HG02943 (cell line): ENCODE measurements around the gene TNIP1.

Experiments
- ATAC-seq: cut with Tn5 transposase; IDR thresholded peaks from one replicate; pipeline ENCODE4 v1.9.1; 2021; ENCODE audit warnings: mild to moderate bottlenecking, low read depth, moderate library complexity; ENCODE audit not compliant: unreplicated experiment

The TNIP1 gene

DNA sequence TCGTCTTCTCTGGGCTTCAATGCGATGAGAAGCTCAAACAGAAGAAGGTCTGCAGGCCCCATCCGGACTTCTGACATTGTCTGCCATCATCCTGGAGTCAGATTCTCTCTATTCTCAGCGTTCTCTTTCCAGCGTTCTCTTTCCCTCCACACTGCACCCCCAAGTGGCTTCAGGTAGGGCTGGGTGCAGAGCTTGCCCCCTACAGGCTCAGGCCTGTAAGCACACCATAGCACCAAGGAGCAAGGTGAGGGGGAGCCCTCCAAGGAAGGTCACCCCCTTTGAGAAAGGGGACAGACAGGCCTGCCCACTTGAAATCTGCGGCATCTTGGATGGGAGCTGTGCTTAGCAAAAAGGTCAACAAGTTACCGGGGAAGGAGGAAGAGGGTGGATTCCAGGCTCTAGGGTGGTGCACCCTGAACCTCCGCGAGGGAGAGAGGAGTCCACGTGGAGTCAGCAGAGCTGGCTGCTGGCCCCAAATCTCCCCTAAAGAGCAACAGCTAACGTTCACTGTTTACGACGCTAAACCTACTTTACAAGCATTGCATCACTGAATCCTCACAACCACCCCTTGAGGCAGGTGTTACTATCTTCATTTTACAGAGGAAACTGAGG, 32.9 kb downstream of the TNIP1 start:
- no peak for ATAC-seq

GRCh38 chr5:151042453-151043093, 38.3 kb downstream of the TNIP1 start:
- no peak for ATAC-seq

GRCh38 chr5:151041577-151042268, 39.1 kb downstream of the TNIP1 start:
- ATAC-seq: no peak

- no peak for ATAC-seq
These were observed 40.6 kb downstream of the TNIP1 start for GRCh38 chr5:151040211-151040747.

DNA sequence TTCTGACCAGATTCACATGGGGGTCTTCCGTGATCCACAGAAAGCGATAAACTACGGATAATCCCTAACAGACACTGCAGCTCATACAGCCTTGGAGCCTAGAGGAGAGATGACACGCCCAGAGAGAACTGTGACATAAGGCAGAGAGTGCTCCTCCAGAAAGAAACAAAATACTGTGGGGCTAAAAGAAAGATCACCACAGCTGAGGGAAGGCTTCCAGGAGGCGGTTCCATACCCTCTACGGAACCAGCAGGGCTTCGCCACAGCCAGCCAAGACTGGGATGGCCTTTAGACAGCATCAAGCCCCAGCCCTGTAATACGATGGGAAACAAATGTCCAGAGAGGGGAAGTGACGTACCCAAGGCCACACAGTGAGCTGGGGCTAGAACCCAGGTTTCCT, 41.2 kb downstream of the TNIP1 start:
- ATAC-seq: no peak

GRCh38 chr5:151038801-151039238, 42.0 kb downstream of the TNIP1 start:
- ATAC-seq: no peak

DNA sequence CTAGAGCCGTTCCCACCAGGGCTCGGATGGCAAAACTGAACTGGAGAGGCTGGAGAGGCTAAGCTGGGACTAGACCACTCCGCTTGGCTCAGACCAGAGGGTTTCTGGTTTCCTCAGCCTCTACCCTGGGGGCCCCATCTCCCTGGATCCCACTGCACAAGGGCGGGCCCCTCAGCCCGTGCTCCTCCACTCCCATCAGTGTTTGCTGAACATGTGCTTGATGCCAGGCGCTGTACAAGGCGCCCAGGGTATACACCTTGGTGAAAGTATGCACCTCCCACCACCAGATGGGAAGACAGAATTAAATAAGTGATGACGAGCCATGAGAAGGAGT, 42.5 kb downstream of the TNIP1 start:
- ATAC-seq: no peak

GRCh38 chr5:151037561-151038411, 43.0 kb downstream of the TNIP1 start:
- ATAC-seq: no peak

DNA sequence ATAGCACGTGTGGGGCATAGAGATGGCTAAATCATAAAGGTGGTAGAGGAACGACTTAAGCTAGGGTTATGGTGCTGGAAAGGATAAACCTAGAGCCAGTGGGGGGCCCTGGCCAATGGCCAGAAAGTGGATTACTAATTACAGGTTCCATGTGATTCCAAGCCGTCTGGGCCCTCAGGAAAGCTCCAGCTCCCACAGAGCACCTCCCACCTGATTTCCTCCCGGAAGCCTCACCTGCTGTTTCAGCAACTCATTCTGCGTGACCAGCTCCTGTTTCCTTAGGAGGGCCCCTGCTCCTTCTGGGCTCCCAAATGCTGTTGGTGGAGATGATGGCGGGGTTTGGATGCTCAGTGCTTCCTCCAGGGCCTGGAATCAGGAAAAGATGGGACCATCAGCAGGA, 44.3 kb downstream of the TNIP1 start:
- no peak for ATAC-seq

DNA sequence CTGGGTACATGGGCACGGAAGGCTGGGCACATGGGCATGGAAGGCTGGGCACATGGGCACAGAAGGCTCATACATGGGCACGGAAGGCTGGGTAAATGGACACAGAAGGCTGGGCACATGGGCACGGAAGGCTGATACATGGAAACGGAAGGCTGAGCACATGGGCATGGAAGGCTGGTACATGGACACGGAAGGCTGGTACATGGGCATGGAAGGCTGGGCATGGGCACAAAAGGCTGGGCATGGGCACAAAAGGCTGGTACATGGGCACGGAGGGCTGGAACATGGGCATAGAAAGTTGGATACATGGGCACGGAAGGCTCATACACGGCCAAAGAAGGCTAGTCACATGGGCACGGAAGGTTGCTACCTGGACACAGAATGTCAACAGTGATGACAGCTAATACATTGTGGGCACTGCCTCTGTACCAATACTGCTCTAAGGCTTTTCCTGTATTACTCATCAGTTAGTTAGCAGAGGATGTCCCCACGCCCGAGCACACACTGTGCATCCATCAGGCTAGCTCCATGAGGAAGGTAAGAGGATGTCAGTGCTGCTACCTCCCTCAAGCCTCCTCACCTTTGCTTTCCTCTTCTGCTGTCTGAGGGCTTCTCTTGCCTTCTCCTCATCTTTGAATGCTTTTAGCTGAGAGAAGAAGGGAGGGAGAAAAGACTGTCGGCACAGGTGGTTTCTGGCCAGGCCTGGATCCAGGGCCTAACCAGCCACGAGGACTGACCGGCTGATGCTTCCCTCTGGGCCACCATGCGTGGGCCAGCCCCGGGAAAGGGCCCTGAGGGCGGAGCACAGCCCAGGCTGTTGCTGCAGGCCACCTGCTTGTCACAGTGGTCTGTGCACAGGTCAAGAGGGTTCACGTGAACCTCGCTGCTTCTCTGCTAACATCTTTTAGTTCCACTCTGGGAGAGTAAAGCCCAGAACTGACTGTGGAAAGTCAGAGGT, 46.1 kb downstream of the TNIP1 start:
- no peak for ATAC-seq

DNA sequence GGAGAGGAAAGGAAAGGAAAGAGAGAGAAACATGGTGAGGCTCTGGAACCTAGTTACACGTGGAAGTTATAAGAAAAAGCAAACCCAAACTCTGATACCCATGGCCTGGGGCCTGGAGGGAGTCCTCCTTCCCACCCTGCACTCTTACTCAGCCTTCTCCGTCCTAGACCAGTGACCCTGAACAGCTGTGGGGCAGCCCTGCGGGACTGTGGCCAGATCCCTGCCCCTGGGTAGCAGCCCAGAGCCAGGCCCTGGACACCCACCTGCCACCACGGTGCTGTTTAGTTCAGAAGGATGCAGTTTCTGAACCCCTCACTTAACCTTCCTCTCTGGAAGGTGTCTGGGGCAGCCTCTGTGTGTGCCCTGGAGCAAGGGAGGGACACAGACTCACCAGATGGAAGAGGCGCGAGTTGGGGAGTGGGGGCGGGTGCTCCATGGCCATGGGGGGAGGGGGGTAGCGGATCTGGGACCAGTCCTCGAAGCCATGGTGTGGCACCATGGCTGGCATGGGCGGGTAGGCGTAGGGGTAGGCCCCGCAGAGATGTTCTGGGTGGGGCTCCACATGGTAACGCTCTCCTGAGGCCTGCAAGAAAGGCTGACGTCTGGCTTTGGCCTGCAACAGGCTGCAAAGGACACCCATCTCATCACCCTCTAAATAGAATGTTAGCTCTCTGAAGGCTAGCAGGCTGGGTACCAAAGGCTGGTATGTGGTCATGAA, 47.5 kb downstream of the TNIP1 start:
- no peak for ATAC-seq

- no peak for ATAC-seq
These were observed 49.3 kb downstream of the TNIP1 start for GRCh38 chr5:151031554-151031953.

DNA sequence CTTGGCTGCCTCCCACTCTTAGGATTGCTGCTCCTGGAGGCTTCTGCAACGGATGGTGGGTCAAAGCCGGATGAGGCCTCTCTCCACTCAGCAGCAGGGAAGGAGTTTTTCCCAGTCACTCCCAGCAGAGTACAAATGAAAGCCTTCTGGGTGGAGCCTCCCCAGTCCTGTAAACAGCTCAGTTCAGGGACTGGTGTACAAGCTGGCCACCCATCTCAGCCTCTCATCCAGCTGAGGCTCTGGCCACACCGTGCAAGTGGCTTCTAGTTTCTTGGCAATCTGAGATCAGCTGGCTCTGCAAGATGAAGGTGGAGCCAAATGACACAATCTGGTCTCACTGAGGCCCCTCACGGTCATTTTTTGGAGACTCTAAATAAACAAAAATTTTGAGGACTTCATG, 50.5 kb downstream of the TNIP1 start:
- no peak for ATAC-seq

GRCh38 chr5:151030056-151030336, 50.8 kb downstream of the TNIP1 start:
- no peak for ATAC-seq

DNA sequence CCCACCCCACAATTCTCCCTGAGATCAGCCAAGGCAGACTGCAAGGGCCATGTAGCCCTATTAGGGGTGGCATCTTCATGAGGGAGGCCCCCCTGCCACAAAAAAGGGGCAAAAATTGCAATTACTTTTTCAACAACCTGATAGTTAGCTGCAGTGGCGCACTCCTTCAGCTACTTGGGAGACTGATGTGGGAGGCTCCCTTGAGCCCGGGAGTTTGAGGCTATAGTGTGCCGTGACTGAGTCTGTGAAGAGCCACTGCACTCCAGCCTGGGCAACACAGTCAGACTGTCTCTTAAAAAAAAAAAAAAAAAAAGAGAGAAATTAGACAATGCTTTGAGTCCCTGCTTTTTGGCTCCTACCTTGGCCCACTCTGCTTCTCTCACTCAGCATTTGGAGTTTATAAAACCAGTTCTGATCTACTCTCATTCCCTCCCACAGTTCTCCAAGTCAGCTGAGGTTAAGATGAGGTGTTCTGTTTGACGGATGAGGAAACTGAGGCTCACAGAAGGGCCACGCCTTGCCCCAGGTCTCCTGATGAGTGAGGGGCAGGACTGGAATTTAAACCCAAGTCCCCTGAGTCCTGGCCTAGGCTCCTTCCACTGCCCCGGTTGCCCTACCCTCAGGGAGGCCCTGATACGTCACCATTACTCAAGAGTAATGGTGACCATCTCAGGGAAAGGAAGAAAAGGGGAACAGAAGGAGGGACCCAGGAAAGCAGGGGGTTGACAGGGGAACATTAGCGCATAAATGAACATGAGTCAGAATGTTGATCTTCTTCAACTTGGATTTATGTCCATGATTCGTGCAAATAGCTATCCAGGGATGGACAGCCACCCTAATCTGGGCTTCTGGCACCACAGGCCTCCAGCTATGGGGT, 51.4 kb downstream of the TNIP1 start:
- no peak for ATAC-seq

- ATAC-seq: no peak
These were observed 52.1 kb downstream of the TNIP1 start for GRCh38 chr5:151028717-151029116.

DNA sequence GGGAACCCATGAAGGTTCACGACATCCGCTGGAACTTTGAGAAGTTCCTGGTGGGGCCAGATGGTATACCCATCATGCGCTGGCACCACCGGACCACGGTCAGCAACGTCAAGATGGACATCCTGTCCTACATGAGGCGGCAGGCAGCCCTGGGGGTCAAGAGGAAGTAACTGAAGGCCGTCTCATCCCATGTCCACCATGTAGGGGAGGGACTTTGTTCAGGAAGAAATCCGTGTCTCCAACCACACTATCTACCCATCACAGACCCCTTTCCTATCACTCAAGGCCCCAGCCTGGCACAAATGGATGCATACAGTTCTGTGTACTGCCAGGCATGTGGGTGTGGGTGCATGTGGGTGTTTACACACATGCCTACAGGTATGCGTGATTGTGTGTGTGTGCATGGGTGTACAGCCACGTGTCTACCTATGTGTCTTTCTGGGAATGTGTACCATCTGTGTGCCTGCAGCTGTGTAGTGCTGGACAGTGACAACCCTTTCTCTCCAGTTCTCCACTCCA, 52.8 kb downstream of the TNIP1 start:
- no peak for ATAC-seq

DNA sequence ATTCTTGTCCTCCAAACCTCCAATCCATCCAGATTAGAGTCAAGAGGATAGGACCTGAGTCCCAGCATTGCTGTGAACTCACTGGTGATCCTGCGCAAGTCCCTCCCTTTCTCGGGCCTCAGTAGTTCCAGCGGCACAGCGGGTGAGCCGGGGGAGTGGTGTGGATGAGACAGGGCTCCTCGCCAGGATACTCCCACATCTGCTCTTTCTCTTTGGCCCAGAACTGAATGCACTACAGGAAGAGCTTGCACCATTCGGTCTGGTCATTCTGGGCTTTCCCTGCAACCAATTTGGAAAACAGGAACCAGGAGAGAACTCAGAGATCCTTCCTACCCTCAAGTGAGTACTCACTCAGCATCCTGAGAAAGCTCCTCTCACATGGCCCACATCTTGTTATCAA, 54.2 kb downstream of the TNIP1 start:
- ATAC-seq: no peak
